Inflammatory macrophage (primary cell): ENCODE data around the gene LEP.

Experiments used
- DNase-seq, 2 donors: peaks; one replicate each; pipeline ENCODE4 v3.0.0-alpha.2; 2020 to 2022

The LEP gene

GRCh38 chr7:128251337-128251736 is 10.3 kb downstream of the LEP start:
- DNase-seq = no peak

- DNase-seq = no peak
These were observed 12.6 kb downstream of the LEP start for GRCh38 chr7:128253701-128254100.

- no peak for DNase-seq
These were observed 13.4 kb downstream of the LEP start for GRCh38 chr7:128254470-128254869.

- peak in 1 of 2 donors; percentile 12 for DNase-seq
These were observed 14.2 kb downstream of the LEP start for GRCh38 chr7:128255271-128255670.

GRCh38 chr7:128257458-128257857 is 16.4 kb downstream of the LEP start:
- no peak for DNase-seq

GRCh38 chr7:128259131-128260061 is 18.3 kb downstream of the LEP start:
- no peak for DNase-seq

GRCh38 chr7:128260069-128260795 is 19.2 kb downstream of the LEP start:
- DNase-seq = no peak

- no peak for DNase-seq
These were observed 21.4 kb downstream of the LEP start for GRCh38 chr7:128262273-128263028.

- no peak for DNase-seq
These were observed 22.3 kb downstream of the LEP start for GRCh38 chr7:128263420-128263819.

- DNase-seq = no peak
These were observed 23.4 kb downstream of the LEP start for GRCh38 chr7:128264477-128264876.

- no peak for DNase-seq
These were observed 24.3 kb downstream of the LEP start for GRCh38 chr7:128265156-128265905.

GRCh38 chr7:128265906-128266300 is 24.8 kb downstream of the LEP start:
- no peak for DNase-seq

- no peak for DNase-seq
These were observed 25.4 kb downstream of the LEP start for GRCh38 chr7:128266529-128266882.

GRCh38 chr7:128266883-128267594 is 26.0 kb downstream of the LEP start:
- DNase-seq = no peak

- DNase-seq = no peak
These were observed 26.5 kb downstream of the LEP start for GRCh38 chr7:128267595-128267924.

GRCh38 chr7:128268233-128268632 is 27.2 kb downstream of the LEP start:
- DNase-seq = no peak

- no peak for DNase-seq
These were observed 29.8 kb downstream of the LEP start for GRCh38 chr7:128270826-128271272.

- no peak for DNase-seq
These were observed 30.4 kb downstream of the LEP start for GRCh38 chr7:128271471-128271941.

GRCh38 chr7:128271942-128272481 is 30.9 kb downstream of the LEP start:
- DNase-seq = no peak

- DNase-seq = no peak
These were observed 33.3 kb downstream of the LEP start for GRCh38 chr7:128274246-128274883.
